ENCODE results near the gene RAB3C.

RAB3C gene

DNA sequence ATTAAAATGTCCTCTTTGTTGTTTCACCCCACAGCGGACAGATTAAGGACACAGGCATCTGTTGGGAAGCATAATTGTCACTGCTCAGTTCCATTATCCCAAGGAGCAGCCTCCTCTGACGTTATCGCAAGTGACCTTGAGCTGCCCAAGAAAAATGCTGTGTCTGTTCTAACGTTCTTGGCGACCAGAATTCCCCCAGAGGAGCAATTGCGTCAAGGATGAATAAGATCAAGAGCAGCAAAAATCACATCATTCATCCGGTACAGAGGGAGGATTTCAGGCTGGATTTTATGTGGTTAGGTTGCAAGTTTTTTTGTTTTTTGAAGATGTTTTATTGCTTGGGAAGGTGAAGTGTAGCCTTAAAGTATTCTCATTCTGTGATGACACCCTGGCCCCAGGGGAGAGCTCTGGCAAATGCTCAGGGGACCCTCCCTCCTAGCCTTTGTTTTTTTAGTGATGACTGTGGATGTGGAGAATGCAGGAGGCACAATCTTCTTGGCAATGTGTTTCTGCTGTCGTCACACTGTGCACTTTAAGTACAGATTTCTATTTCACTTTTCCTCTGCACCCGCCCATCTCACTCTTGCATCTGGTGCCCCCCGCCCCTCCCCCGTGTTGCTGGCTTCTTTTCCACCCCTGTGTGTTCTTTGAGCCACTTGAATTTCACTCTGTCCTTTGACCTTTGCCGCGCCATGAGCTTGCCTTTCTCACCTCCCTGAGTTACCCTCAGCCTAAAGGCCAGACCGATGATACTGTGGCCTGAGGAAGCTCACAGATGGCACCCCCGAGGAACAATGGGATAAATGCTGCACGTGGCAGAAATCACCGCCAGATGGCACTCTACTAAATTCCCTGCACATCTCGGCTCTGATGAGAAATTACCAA is 308.5 kb downstream of the RAB3C start:
- DNase-seq: peak; percentile 94

DNA sequence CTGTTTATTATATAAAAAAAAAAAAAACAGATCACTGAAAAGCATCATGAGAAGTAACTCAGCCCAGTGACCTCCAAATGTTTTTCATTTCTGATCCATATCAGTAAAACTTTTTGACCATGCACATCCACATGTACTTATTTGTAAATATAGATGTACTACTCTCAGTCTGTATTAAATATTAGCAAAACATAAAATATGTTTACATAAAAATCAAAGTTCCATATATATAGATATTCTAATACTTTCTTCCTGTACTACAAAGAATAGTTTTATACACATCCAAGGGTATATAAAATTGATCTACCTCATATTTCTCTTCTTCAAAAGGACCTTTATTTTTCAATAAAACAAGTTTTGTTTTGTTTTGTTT is 309.1 kb downstream of the RAB3C start:
- DNase-seq: no peak

DNA sequence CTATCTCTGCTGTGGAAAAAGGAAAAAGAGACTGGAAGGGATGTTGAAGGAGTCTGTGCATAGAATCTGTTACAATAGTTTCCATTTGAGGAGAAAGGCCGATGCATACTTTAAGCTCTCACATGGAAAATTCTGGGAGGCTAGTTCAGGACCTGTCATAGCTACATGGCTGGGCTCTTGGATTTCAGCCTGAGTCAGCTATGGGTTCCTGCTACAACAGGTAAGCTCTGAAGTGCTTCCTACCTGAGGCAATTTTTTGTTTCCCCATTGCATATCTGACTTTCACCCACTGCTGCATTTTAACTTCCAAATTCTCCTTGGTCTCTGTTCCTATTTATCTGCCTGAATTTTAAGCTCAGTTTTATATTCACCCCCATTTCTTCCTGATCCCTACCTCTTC is 310.7 kb downstream of the RAB3C start:
- no peak for DNase-seq

DNA sequence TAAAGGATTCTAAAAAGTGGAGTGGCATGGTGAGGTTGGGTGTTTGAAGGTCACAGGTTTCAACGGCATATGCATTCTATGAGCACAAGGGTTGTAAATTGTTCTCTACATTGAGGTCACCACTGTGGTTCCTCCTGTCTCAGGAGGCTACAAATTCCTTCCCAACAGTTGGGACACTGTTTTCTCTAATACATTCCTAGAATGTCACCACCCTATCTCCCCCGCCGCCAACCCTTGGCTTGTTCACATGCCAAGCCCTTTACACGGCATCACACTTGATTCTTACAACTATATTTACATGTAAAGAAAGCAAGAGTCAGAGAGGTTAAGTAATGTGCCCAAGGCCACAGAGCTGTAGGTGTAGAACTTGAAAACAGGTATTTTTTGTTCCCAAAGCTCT is 315.1 kb downstream of the RAB3C start:
- DNase-seq: no peak

DNA sequence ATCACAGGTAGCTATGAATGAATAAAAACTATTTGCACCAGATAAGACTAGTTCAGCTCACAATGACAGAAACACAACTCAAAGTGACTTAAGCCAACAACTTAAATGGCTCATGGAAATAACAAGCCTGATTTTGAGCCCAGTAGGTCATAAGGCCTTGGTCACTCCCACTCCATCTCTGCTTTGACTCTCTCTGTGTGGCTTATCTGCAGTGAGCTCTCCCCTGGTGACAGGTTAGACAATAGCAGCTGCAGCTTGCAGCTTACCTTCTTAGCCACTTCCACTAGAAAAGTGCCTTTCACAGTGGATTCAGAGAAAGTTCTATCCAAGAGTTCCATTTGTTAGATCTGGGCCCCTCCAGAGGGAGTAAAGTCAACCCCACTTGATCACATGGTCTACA is 315.7 kb downstream of the RAB3C start:
- no peak for DNase-seq

DNA sequence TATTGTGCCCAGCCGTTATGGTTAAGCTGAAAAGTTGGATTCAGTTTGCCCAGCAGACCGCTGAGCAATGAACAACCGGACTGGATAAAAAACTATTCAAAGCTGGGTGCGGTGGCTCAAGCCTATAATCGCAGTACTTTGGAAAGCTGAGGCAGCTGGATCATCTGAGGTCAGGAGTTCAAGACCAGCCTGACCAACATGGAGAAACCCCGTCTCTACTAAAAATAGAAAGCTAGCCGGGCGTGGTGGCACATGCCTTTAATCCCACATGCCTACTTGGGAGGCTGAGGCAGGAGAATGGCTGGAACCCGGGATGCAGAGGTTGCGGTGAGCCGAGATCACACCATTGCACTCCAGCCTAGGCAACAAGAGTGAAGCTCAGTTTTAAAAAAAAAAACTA is 318.4 kb downstream of the RAB3C start:
- no peak for DNase-seq

DNA sequence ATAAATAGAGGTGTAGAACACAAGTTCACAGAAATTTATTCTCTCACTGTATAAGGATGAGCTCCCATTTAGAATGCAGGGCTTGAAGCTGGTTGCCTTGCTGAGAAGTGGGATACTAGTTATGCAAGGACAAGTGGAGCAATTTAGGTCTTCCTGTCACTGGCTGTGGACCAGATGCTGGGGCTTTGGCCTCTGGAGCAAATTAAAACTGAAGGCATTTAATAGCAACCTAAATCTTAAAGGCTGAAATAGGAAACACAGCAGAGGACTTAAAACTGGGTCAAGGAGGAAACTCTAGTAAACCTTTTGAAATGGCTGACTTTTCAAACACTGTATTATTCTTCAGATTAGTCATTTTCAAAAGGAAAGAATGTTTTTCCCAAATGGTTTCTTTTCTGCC is 319.4 kb downstream of the RAB3C start:
- DNase-seq: no peak

DNA sequence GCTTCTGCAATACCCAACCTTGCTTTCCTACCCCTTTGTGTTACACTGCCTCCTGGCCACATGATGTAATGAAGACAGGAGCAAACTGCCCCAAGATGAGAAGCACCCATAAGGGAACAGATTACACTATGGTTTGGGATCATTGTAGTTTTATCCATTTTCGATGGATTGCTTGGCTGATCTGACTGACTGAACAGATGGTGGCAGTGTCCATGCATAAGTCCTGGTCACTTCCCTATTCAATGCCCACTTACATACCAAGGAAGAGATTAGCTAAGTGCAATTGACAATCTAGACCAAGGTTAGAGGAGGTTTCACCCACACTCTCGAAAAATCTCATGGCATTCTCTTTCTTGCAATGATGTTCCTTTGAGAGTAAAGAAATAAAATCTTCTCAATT is 319.9 kb downstream of the RAB3C start:
- no peak for DNase-seq

DNA sequence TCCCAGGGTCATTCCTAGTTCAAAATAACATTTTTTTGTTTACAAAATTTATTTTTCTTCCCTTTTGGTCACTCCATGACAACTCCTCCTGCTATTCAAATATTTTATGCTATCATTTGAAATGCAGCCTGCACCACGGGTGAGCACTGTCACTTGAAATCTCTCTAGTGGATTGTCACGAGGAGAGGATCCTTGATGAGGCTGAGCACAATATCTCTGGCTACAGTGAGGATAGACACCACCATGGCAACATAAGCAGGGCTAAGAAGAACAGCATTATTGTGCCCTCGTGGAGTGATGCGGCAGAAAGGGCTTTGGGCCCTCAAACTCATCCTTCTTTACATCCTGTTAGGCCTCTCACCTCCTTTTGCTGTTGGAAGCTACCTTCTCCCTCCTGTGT is 321.9 kb downstream of the RAB3C start:
- no peak for DNase-seq

DNA sequence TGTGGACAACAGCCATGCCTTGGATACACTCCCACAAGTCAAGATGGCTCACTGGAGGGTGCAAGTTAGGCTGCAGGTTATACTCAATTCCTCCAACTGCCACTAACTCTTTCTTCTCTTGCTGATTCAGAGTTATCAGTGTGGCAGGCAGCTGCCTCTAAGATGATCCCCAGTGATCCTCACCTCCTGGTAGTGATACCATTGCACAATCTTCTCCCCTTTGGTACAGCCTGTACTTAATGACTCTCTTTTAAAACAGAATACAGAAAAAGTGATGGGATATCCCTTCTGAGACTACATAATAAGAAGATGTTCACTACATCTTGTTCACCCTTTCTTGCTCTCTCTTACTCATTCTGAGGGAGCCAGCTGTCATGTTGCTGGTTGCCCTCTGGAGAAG is 323.1 kb downstream of the RAB3C start:
- no peak for DNase-seq

All from eye (tissue), 1 donor.